Activated CD4-positive, alpha-beta T cell treated with anti-CD3 and anti-CD28 coated beads, Interleukin-2, amount 50 U/mL, for 1 hour (primary cell): ENCODE data around the gene MUSTN1.

ENCODE experiments used
- DNase-seq: peaks from one replicate; pipeline ENCODE4 v3.0.0-alpha.2; 2020

The MUSTN1 gene

GRCh38 chr3:52783211-52783555, 51.6 kb downstream of the MUSTN1 start:
- DNase-seq = no peak
